Activated naive CD8-positive, alpha-beta T cell treated with anti-CD3 and anti-CD28 coated beads for 36 hours (primary cell): ENCODE measurements around the gene PFKL. TPM values are rescaled to one million over a fixed set of nuclear protein-coding genes. Genes with fewer than 3 reads are reported as not detected.

Source experiments
- DNase-seq: peaks from one replicate; pipeline ENCODE4 v3.0.0; 2021
- H3K27ac Mint-ChIP-seq: one replicate; pipeline ENCODE4 v1.8.0; 2022; ENCODE audit warnings: mild to moderate bottlenecking, moderate library complexity, mixed read lengths
- H3K27me3 Mint-ChIP-seq: one replicate; pipeline ENCODE4 v1.8.0; 2022; ENCODE audit warnings: mild to moderate bottlenecking, mixed read lengths
- H3K36me3 Mint-ChIP-seq: one replicate; pipeline ENCODE4 v1.8.0; 2021; ENCODE audit warnings: mild to moderate bottlenecking, mixed read lengths
- H3K4me1 Mint-ChIP-seq: one replicate; pipeline ENCODE4 v1.8.0; 2021; ENCODE audit warnings: mixed read lengths
- H3K4me3 Mint-ChIP-seq: one replicate; pipeline ENCODE4 v1.8.0; 2022; ENCODE audit warnings: mild to moderate bottlenecking, moderate library complexity, mixed read lengths
- H3K9me3 Mint-ChIP-seq: one replicate; pipeline ENCODE4 v1.8.0; 2022; ENCODE audit warnings: mixed read lengths
- total RNA-seq, 2 experiments: library from RNA; stranded (reverse); gene quantifications; one replicate each; pipeline ENCODE4 v1.2.3, GENCODE V29; 2021

The PFKL gene
- total RNA-seq, 2 experiments from 2014 or later = 150 to 154 TPM

- no peak overlapping the region for H3K4me3 Mint-ChIP-seq
- DNase-seq = no peak
- no peaks in the 10 kb centered on the region for H3K27me3 Mint-ChIP-seq
- H3K4me1 Mint-ChIP-seq = peaks cover 6% of the 10 kb centered on the region
- H3K9me3 Mint-ChIP-seq = no peaks in the 10 kb centered on the region
- peaks cover 8% of the 10 kb centered on the region for H3K36me3 Mint-ChIP-seq
- no peak overlapping the region for H3K27ac Mint-ChIP-seq
Measured at GRCh38 chr21:44310628-44311507, 11.0 kb downstream of the PFKL start.

GRCh38 chr21:44312089-44312488, 12.2 kb downstream of the PFKL start:
- no peaks in the 10 kb centered on the region for H3K27me3 Mint-ChIP-seq
- no peak overlapping the region for H3K4me3 Mint-ChIP-seq
- H3K27ac Mint-ChIP-seq = no peak overlapping the region

DNA sequence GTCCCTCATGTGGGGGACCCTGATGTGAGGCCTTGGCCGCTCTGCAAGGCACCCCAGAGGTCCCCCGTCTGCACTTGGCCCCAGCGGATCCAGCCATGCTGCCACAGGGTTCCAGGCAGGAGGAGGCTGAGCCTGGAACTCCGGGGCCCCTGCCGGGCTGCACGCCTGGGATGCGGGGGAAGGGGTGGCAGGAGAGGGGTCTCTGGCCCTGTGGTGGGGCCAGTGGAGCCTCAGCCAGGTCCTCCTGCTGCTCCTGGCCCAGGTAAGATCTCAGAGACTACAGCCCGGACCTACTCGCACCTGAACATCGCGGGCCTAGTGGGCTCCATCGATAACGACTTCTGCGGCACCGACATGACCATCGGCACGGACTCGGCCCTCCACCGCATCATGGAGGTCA, 12.9 kb downstream of the PFKL start:
- H3K4me3 Mint-ChIP-seq = no peak overlapping the region
- no peaks in the 10 kb centered on the region for H3K9me3 Mint-ChIP-seq
- H3K27ac Mint-ChIP-seq = no peak overlapping the region
- H3K4me1 Mint-ChIP-seq = peaks cover 3% of the 10 kb centered on the region
- DNase-seq = no peak
- H3K36me3 Mint-ChIP-seq = peaks cover 8% of the 10 kb centered on the region
- no peaks in the 10 kb centered on the region for H3K27me3 Mint-ChIP-seq

More at GRCh38 chr21:44312089-44312488, 12.2 kb downstream of the PFKL start:
- Mint-ChIP-seq H3K36me3 (peaks cover 8% of the 10 kb centered on the region), H3K4me1 (peaks cover 3% of the 10 kb centered on the region), H3K9me3 (no peaks in the 10 kb centered on the region)
- DNase-seq = no peak

DNA sequence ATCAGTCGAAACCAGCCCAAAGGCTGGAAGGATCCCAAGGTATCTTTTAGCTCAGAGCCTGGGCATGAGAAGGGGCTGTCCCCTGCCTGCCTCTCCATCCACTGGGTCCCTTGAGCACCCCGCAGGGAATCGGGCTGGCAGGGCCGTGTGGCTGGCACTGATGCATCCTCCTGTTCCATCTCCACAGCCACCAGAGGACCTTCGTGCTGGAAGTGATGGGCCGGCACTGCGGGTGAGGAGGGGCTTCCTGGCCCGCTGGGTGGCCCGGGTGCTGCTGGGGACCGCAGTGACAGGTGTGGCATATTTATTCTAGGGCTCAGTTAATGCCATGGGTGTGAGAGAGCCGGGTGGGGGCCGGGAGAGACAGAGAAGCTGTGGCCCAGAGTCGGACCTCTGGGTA, 13.6 kb downstream of the PFKL start:
- peaks cover 3% of the 10 kb centered on the region for H3K36me3 Mint-ChIP-seq
- no peak overlapping the region for H3K4me3 Mint-ChIP-seq
- H3K9me3 Mint-ChIP-seq = no peaks in the 10 kb centered on the region
- no peak for DNase-seq
- no peak overlapping the region for H3K27ac Mint-ChIP-seq
- no peaks in the 10 kb centered on the region for H3K27me3 Mint-ChIP-seq
- H3K4me1 Mint-ChIP-seq = no peaks in the 10 kb centered on the region

DNA sequence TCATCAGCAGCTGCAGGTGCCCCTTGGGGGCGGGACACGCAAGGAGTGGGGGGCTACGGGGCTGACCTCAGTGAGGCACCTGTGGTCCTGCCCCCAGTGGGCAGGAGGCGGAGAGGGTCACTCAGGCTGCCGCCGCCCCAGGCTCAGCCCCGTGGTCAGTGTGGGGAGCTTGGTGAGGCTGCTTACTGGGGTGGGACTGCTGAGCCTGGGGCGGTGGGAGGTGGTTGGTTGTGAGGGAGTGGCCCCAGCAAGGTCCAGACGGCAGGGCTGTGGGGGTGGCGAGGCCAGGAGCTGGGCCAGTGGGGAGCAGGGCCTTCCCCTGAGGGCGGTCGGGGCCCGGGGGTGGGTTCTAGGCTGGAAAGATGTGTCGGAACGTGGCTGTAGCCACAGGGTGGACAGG, 14.3 kb downstream of the PFKL start:
- Mint-ChIP-seq H3K27me3 (no peaks in the 10 kb centered on the region), H3K4me1 (no peaks in the 10 kb centered on the region), H3K9me3 (no peaks in the 10 kb centered on the region), H3K4me3 (no peak overlapping the region), H3K27ac (no peak overlapping the region), H3K36me3 (peaks cover 3% of the 10 kb centered on the region)
- no peak for DNase-seq

- no peak for DNase-seq
- no peak overlapping the region for H3K4me3 Mint-ChIP-seq
- H3K27ac Mint-ChIP-seq = no peak overlapping the region
- H3K27me3 Mint-ChIP-seq = no peaks in the 10 kb centered on the region
- H3K9me3 Mint-ChIP-seq = no peaks in the 10 kb centered on the region
- peaks cover 3% of the 10 kb centered on the region for H3K36me3 Mint-ChIP-seq
- H3K4me1 Mint-ChIP-seq = no peaks in the 10 kb centered on the region
Measured at GRCh38 chr21:44314561-44314960, 14.7 kb downstream of the PFKL start.

DNA sequence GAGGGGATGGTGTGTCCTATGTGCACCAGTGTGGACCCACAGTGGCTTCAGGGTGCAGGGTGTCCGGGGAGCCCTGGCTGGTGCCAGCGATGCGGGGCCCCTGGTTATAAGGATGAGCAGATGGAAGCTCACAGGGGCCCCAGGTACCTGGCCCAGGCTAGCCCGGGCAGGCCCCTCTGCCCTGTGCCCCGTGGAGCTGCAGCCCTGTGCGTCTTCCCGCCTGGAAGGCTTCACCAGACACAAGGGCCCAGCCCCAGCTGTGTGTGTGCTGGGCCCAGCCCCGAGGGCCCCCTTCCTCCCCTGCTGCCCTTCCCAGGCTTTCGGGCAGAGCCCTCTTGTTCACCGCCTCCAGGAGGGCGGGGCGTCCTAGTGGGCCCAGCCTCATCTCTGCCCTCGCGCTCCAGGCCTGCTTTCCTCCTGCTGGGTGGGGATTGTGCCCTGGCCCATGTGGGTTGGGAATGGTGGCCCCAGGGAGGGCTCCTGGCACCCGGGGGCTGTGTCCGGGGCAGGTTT, 15.9 kb downstream of the PFKL start:
- H3K4me1 Mint-ChIP-seq = no peaks in the 10 kb centered on the region
- H3K27ac Mint-ChIP-seq = no peak overlapping the region
- H3K4me3 Mint-ChIP-seq = no peak overlapping the region
- H3K27me3 Mint-ChIP-seq = no peaks in the 10 kb centered on the region
- DNase-seq = no peak
- H3K36me3 Mint-ChIP-seq = peaks cover 3% of the 10 kb centered on the region
- H3K9me3 Mint-ChIP-seq = no peaks in the 10 kb centered on the region

- DNase-seq = no peak
- Mint-ChIP-seq H3K27me3 (no peaks in the 10 kb centered on the region), H3K4me3 (no peak overlapping the region), H3K9me3 (no peaks in the 10 kb centered on the region), H3K36me3 (no peaks in the 10 kb centered on the region), H3K27ac (no peak overlapping the region), H3K4me1 (no peaks in the 10 kb centered on the region)
Measured at GRCh38 chr21:44316277-44316900, 16.5 kb downstream of the PFKL start.

DNA sequence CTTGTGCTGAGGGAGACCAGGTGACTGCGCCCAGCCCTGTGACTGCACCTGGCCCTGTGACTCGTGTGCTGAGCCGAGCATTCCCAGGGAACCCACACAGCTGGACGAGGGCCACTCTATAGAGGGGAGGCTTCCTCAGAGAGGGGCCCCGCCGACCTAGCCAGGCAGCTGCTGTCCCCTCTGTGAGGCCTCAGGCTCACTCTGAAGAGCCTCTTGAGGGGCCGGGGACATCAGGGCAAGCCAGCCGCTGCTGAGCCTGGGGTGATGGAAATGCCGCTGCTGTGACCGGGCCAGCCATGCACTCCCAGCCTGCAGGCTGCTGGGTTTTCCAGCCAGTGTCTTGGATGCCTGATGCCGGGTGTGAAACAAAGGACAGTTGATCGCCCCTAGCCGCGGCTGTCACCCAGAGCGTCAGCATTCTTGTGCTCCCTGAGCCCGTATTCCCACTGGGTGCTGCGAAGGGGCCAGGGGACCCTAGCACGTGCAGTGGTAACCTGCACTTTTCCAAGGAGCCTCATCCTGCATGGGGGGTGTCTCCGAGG, 17.5 kb downstream of the PFKL start:
- H3K27me3 Mint-ChIP-seq = no peaks in the 10 kb centered on the region
- no peaks in the 10 kb centered on the region for H3K4me1 Mint-ChIP-seq
- H3K4me3 Mint-ChIP-seq = no peak overlapping the region
- no peak overlapping the region for H3K27ac Mint-ChIP-seq
- no peak for DNase-seq
- H3K36me3 Mint-ChIP-seq = no peaks in the 10 kb centered on the region
- H3K9me3 Mint-ChIP-seq = no peaks in the 10 kb centered on the region

DNA sequence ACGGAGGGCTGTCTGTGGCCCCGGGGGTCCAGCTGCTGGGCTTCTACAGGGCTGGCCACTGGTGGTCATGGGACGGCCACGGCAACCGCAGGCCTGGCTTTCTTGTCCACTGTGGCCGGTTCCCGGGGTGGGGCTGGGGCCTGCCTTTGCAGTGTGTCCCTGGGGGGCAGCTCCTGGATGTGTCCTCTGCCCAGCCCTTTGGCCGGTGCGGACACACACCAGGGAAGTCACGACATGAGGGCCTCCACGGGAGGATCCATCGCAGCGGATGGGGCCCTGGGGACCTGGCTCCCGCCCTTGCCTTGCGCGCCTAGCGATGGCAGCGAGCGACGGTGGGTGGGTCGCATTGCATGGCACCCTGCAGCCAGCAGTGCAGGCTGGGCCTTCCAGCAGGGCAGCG, 18.0 kb downstream of the PFKL start:
- H3K4me3 Mint-ChIP-seq = no peak overlapping the region
- no peak overlapping the region for H3K27ac Mint-ChIP-seq
- no peaks in the 10 kb centered on the region for H3K4me1 Mint-ChIP-seq
- no peaks in the 10 kb centered on the region for H3K9me3 Mint-ChIP-seq
- H3K27me3 Mint-ChIP-seq = no peaks in the 10 kb centered on the region
- no peak for DNase-seq
- H3K36me3 Mint-ChIP-seq = no peaks in the 10 kb centered on the region

DNA sequence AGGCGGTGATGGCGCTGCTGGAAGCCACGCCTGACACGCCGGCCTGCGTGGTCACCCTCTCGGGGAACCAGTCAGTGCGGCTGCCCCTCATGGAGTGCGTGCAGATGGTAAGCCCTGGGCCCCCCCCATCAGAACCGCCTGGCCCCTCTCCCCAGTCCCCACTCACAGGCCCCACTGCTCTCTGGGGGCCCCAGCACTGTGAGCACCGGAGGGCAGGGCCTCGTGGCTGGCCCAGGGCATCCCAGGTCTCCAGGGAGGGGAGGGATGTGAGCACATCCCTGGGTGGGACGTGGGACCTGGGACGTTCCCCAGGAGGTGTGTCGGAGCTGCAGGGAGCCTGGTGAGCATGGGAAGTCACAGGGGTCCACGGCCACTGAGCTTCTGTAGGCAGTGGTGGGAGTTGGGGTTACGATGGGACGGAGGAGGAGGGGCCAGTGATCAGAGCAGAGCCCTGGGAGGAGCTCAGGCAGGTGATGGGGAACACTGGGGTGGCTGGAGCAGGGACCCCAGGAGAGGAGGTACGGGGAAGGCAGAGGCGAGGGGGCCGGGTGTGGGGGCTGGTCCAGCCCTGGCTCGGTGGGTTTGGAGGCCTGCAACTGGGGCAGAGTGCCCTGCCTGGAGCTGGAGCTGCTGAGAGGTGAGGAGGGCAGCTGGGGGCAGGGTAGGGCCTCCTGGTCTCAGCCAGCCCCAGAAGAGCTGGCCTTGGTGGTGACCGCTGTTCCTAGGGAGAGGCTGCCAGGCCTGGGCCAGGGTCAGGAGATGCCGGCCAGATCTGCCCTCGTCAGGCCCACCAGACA, 18.8 kb downstream of the PFKL start:
- H3K4me3 Mint-ChIP-seq = no peak overlapping the region
- no peak for DNase-seq
- H3K27me3 Mint-ChIP-seq = no peaks in the 10 kb centered on the region
- no peaks in the 10 kb centered on the region for H3K36me3 Mint-ChIP-seq
- H3K27ac Mint-ChIP-seq = no peak overlapping the region
- no peaks in the 10 kb centered on the region for H3K4me1 Mint-ChIP-seq
- H3K9me3 Mint-ChIP-seq = no peaks in the 10 kb centered on the region

GRCh38 chr21:44319407-44320065, 19.7 kb downstream of the PFKL start:
- H3K27me3 Mint-ChIP-seq = no peaks in the 10 kb centered on the region

GRCh38 chr21:44320847-44321246, 21.0 kb downstream of the PFKL start:
- H3K27ac Mint-ChIP-seq = no peak overlapping the region
- no peaks in the 10 kb centered on the region for H3K4me1 Mint-ChIP-seq
- no peaks in the 10 kb centered on the region for H3K36me3 Mint-ChIP-seq
- no peaks in the 10 kb centered on the region for H3K27me3 Mint-ChIP-seq
- no peaks in the 10 kb centered on the region for H3K9me3 Mint-ChIP-seq
- DNase-seq = no peak
- no peak overlapping the region for H3K4me3 Mint-ChIP-seq

More at GRCh38 chr21:44319407-44320065, 19.7 kb downstream of the PFKL start:
- DNase-seq = no peak
- no peaks in the 10 kb centered on the region for H3K9me3 Mint-ChIP-seq
- H3K4me1 Mint-ChIP-seq = no peaks in the 10 kb centered on the region
- H3K27ac Mint-ChIP-seq = no peak overlapping the region
- H3K4me3 Mint-ChIP-seq = no peak overlapping the region
- no peaks in the 10 kb centered on the region for H3K36me3 Mint-ChIP-seq

DNA sequence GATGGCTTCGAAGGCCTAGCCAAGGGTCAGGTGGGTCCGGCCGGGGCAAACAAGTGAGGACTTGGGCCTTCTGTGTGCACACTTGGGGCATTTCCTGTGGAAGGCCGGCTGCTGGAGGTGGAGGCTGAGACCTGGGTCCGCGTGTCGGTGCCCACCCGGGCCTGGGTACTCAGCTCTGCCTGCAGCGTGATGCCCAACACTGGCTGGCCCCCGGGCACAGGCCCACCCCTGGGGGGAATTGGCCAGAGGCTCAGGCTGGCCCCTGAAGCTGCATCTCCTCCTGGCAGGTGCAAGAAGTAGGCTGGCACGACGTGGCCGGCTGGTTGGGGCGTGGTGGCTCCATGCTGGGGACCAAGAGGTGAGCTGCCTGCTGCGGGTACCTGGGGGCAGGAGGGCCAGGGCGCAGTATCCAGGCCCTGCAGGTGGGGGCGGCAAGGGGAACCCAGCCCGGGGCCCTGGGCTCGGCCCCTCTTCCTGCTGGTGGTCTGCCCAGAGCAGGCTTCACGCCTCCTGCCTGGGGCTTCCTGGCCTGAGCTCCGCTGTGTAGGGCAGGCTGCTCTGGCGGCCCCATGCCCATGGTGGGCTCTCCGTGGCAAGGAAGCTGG, 22.1 kb downstream of the PFKL start:
- H3K9me3 Mint-ChIP-seq = no peaks in the 10 kb centered on the region

More for the DNA sequence above, 22.1 kb downstream of the PFKL start:
- no peaks in the 10 kb centered on the region for H3K36me3 Mint-ChIP-seq
- H3K4me3 Mint-ChIP-seq = no peak overlapping the region
- no peaks in the 10 kb centered on the region for H3K4me1 Mint-ChIP-seq
- H3K27me3 Mint-ChIP-seq = no peaks in the 10 kb centered on the region
- H3K27ac Mint-ChIP-seq = no peak overlapping the region
- no peak for DNase-seq
